HG03575 (cell line): ENCODE measurements around the gene PP2D1.
"Not testable (repeated sequence)": the region's sequence is repeated elsewhere in the genome, so short reads cannot be mapped to it uniquely, and the experiment has no call there.

Source experiments
- ATAC-seq: cut with Tn5 transposase; IDR thresholded peaks from one replicate; pipeline ENCODE4 v1.9.1; 2021; ENCODE audit not compliant: unreplicated experiment, insufficient number of reproducible peaks, low FRiP score; ENCODE audit errors: extremely low read depth

Gene PP2D1

GRCh38 chr3:20001932-20002331 is 10.1 kb downstream of the PP2D1 start:
- no peak for ATAC-seq

- no peak for ATAC-seq
Observed at GRCh38 chr3:19997502-19997901, 14.6 kb downstream of the PP2D1 start.

GRCh38 chr3:19994796-19995195 is 17.3 kb downstream of the PP2D1 start:
- ATAC-seq, result no peak

DNA sequence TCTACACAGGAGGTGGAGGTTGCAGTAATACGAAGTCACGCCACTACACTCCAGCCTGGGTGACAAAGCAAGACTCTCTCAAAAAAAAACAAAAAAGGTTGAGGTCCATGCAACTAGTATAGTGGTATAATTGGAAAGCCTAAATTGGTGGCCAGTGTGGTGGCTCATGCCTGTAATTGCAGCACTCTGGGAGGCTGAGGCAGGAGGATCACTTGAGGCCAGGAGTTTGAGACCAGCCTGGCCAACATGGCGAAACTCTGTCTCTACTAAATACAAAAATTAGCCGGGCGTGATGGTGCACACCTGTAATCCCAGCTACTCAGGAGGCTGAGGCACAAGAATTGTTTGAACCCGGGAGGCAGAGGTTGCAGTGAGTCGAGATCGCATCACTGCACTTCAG is 23.2 kb downstream of the PP2D1 start:
- ATAC-seq, result not testable (repeated sequence)

GRCh38 chr3:19972054-19972453 is 40.0 kb downstream of the PP2D1 start:
- no peak for ATAC-seq

DNA sequence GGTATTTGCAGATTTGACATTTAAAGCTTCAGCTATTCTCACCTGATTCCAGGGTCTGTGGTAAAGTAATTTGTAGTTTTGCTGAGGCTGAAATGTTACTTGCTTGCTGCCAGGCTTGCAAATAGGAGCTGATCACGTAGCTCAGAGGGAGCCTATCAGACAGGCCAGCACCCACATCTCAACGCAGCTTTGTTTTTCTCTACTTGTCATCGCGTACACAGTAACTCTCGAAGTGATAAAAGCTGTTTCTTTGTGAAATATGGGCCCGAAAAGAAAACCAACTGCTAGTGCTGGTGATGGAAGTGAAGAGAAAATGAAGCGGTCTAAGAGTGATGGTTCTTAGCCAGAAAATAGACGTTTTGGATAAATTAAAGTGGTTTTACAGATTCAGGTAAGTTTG is 41.7 kb downstream of the PP2D1 start:
- no peak for ATAC-seq

DNA sequence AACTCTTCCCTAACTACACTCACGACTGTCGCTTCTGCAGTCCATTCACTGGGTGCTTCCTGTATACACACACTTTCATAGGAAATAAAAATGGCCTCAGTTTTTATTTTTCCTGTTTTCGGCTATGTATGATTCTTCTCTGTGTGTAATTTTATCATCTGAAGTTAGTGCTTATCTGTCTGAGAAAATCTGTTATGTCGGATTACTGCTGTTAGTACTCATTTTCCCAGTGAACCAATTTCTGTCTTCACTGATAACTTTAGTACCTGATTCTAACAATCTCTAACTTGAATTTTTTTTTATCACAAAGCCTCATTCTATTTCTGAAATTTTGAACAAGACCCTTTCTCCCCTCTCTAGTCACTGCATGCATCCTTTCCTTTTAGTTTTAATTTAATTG is 44.3 kb downstream of the PP2D1 start:
- ATAC-seq, result no peak

GRCh38 chr3:19967208-19967607 is 44.9 kb downstream of the PP2D1 start:
- no peak for ATAC-seq

DNA sequence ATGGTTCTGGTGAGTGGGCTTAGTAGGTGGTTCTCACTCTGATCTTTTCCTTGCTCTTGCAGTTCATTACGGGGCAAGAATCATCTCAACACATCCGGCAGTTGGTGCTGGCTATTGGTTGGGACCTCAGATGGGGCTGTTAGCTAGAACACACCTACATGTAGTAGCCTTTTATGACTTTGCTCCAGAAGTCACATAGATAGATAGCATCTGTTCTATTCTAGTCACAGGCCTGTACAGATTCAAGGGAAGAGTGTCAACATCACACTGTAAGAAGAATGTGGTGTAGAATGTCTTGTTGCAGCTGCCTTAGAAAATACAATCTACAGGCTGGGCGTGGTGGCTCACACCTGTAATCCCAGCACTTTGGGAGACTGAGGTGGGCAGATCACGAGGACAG is 50.1 kb downstream of the PP2D1 start:
- ATAC-seq, result no peak

DNA sequence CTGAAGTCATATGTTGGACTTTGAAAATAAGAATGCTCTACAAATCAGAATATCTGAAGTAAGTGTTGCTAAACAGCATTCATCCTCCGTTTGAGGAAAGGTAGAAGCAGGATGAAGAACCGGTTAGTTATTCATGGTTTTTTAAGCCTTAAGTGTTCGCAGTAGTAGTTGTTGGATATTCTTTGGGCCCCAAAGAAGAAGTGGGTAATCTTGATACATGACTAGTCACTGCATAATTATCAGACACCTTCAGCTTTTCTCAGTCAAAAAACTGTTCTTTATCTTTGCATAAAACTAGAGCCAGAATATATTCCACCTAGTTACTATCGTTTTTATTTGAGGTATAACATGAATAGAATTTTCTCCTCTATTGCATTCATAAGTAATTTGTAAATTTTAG is 51.4 kb downstream of the PP2D1 start:
- no peak for ATAC-seq

DNA sequence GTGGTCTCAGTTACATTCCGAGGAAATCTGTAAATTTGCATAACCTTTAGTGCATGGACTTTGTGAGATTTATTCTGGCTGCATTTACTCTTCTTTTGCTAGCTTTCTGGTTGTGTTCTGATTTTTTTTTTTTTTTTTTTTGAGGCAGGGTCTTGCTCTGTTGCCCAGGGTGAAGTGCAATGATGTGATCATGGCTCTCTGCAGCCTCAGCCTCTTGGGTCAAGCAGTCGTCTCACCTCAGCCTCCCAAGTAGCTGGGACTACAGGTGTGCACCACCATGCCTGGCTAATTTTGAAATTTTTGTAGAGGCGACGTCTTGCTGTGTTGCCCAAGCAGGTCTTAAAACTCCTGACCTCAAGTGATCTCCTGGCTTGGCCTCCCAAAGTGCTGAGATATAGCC is 52.6 kb downstream of the PP2D1 start:
- ATAC-seq, result no peak

DNA sequence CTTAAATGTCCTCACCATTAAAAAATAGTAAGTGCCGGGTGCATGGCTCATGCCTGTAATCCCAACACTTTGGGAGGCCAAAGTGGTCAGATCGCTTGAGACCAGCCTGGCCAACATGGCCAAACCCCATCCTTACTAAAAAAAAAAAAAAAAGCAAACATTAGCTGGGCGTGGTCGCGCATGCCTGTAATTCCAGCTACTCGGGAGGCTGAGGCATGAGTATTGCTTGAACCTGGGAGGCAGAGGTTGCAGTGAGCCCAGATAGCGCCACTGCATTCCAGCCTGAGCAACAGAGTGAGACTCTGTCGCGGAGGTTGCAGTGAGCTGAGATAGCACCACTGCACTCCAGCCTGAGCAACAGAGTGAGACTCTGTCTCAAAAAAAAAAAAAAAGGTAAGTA is 54.7 kb downstream of the PP2D1 start:
- not testable (repeated sequence) for ATAC-seq

- no peak for ATAC-seq
Observed at GRCh38 chr3:19954676-19955075, 57.4 kb downstream of the PP2D1 start.

- ATAC-seq, result no peak
Observed at GRCh38 chr3:19950316-19950715, 61.7 kb downstream of the PP2D1 start.

- ATAC-seq, result no peak
Observed at GRCh38 chr3:19948226-19948591, 63.9 kb downstream of the PP2D1 start.

- ATAC-seq, result no peak
Observed at GRCh38 chr3:19947549-19948225, 64.4 kb downstream of the PP2D1 start.

DNA sequence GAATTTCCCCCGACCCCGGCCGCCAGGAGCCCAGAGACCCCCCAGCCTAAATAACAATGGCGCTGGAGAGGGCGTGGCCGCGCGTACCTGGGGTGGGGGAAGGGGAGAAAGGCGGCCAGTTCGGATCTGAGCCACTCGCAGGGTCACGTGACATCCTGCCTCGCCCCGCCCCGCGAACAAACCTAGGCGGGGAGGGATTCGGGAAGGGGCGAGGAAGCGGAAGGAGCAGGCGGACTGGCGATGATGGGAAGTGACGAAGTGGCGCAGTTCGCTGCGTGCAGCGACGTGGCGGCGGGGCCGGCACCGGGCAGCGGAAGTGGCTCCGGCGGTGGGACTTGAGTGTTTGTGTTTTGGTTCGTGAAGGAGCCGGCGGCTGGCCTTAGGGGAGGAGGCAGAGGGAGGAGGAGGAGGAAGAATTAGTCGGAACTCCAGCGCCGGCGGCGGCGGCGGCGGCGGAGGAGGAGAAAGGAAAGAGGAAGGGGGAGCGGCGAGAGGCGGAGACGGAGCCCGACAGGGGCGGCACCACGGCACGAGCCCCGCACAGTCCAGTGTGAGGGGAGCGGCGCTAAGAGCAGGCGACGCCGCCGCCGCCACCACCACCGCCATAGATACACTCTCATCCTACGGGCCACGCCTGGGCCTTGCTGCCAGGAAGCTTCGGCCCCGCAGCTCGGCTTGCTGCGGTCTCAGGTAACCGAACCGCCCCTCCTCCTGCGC is 65.1 kb downstream of the PP2D1 start, which contains the start of gene RAB5A:
TSS of gene RAB5A (plus strand) at position 266 of the 717 bp plus-strand sequence. CDS start 3,802 bp downstream, outside the sequence.
- peak; percentile 98 for ATAC-seq

DNA sequence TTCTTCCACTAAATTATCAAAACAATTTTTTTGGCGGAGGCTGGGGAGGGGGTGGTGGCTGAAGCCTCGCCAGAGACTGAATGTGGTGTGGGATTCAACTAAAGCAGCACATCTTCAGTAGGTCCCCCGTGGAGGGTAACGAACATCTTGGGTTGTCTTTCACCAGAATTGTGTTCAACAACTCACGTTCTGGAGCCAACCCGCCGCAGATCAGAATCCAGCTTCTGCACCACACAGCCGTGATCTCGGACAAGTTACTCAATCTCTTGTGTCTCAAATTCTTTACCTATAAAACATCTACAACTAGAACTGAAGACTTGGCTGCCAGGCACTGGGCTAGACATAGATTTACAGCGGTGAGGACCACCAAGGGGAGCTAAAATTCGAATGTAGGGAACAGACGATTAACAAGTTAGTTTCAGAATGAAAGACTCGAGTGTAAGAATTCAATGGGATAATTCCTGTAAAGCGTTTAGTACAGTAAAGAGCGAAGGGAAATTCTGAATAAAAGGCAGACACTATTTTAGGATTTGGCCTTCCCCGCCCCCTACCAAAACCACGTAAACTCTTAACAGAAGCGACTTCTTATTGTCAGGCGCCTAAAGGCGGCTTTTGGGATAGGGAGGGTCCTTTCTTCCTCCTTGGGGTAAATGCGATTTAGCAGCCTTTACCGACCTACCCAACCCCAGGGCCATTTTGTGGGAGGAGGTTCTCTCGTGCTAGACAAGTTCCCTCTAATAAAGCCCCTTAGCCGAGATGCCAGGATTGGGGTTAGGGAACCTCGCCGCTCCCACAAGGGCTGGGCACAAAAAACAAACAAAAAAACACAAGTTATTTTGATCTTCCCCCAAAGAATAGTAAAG is 65.9 kb downstream of the PP2D1 start:
- no peak for ATAC-seq

GRCh38 chr3:19945534-19945933 is 66.5 kb downstream of the PP2D1 start:
- no peak for ATAC-seq

- ATAC-seq, result no peak
Observed at GRCh38 chr3:19940643-19941042, 71.4 kb downstream of the PP2D1 start.
